ENCODE data around the gene CYP2A13. TPM values are rescaled to one million over a fixed set of nuclear protein-coding genes. Genes with fewer than 3 reads are reported as not detected.

The CYP2A13 gene
- total and polyA plus RNA-seq, 2 experiments from 2014 or later: not detected

- H3K4me3 ChIP-seq: no peak overlapping the region
- no peak overlapping the region for H3K27ac ChIP-seq
- 0 out of 2 replicates have a peak, but pooled peaks cover 8% of the 10 kb centered on the region for H3K27me3 ChIP-seq (replicated peaks; ENCODE audit: insufficient read depth)
- no peak for DNase-seq
- H3K36me3 ChIP-seq (ENCODE audit: low read depth): no peaks in the 10 kb centered on the region
- TF ChIP-seq EZH2phosphoT487 (IDR thresholded peaks at IDR 0.05; ENCODE audit: insufficient read depth, low read depth) (no peak), EZH2 (IDR thresholded peaks at IDR 0.05; ENCODE audit: insufficient read depth, poor library complexity, severe bottlenecking) (no peak)
- no peaks in the 10 kb centered on the region for H3K79me2 ChIP-seq (ENCODE audit: insufficient read depth)
- H4K20me1 ChIP-seq (ENCODE audit: insufficient read depth): no peaks in the 10 kb centered on the region
- H3K9ac ChIP-seq: no peak overlapping the region
- no peaks in the 10 kb centered on the region for H3K4me1 ChIP-seq (ENCODE audit: insufficient read depth)
- in situ Hi-C loops (cut with MboI): no loop called here
- H3K4me2 ChIP-seq (ENCODE audit: unreplicated experiment): no peak overlapping the region
- WGBS, 2 experiments (ENCODE audit: low coverage in 1 of 2, low lambda C conversion rate in 2 of 2, missing lambda C conversion rate in 2 of 2): 27 to 30% methylated on average over 3 of the region's 3 CpGs
- no peaks in the 10 kb centered on the region for H3K9me3 ChIP-seq (ENCODE audit: low read depth)
- H3K9me2 ChIP-seq (ENCODE audit: insufficient read depth): no peaks in the 10 kb centered on the region
- H3F3A ChIP-seq (ENCODE audit: insufficient read depth): no peaks in the 10 kb centered on the region
- H2AFZ ChIP-seq: no peak overlapping the region
Measured at GRCh38 chr19:41106177-41106576, 17.9 kb downstream of the CYP2A13 start.

GRCh38 chr19:41111296-41111695 lies 23.0 kb downstream of the CYP2A13 start:
- no peaks in the 10 kb centered on the region for H3K9me2 ChIP-seq (ENCODE audit: insufficient read depth)
- H2AFZ ChIP-seq: no peak overlapping the region
- no peak overlapping the region for H3K27ac ChIP-seq
- no peak for DNase-seq
- H3K4me2 ChIP-seq (ENCODE audit: unreplicated experiment): no peak overlapping the region
- H4K20me1 ChIP-seq (ENCODE audit: insufficient read depth): no peaks in the 10 kb centered on the region
- H3F3A ChIP-seq (ENCODE audit: insufficient read depth): no peaks in the 10 kb centered on the region
- in situ Hi-C loops (cut with MboI): no loop called here
- H3K4me1 ChIP-seq (ENCODE audit: insufficient read depth): no peaks in the 10 kb centered on the region
- TF ChIP-seq EZH2 (IDR thresholded peaks at IDR 0.05; ENCODE audit: insufficient read depth, poor library complexity, severe bottlenecking) (no peak), EZH2phosphoT487 (IDR thresholded peaks at IDR 0.05; ENCODE audit: insufficient read depth, low read depth) (no peak)
- H3K79me2 ChIP-seq (ENCODE audit: insufficient read depth): no peaks in the 10 kb centered on the region
- H3K9ac ChIP-seq: no peak overlapping the region
- 47 to 48% methylated on average over 9 of the region's 9 CpGs for WGBS, 2 experiments (ENCODE audit: low coverage in 1 of 2, low lambda C conversion rate in 2 of 2, missing lambda C conversion rate in 2 of 2)
- H3K4me3 ChIP-seq: no peak overlapping the region
- H3K36me3 ChIP-seq (ENCODE audit: low read depth): no peaks in the 10 kb centered on the region
- H3K9me3 ChIP-seq (ENCODE audit: low read depth): no peaks in the 10 kb centered on the region
- H3K27me3 ChIP-seq (replicated peaks; ENCODE audit: insufficient read depth): 0 out of 2 replicates have a peak, but pooled peaks cover 20% of the 10 kb centered on the region

GRCh38 chr19:41111750-41112295 lies 23.6 kb downstream of the CYP2A13 start:
- no peak for DNase-seq
- Histone ChIP-seq H3K79me2 (ENCODE audit: insufficient read depth) (no peaks in the 10 kb centered on the region), H3K36me3 (ENCODE audit: low read depth) (no peaks in the 10 kb centered on the region), H3K27me3 (replicated peaks; ENCODE audit: insufficient read depth) (0 out of 2 replicates have a peak, but pooled peaks cover 20% of the 10 kb centered on the region), H3K9me2 (ENCODE audit: insufficient read depth) (no peaks in the 10 kb centered on the region), H3K4me3 (no peak overlapping the region), H3K4me2 (ENCODE audit: unreplicated experiment) (no peak overlapping the region), H2AFZ (no peak overlapping the region), H3K9ac (no peak overlapping the region), H3K9me3 (ENCODE audit: low read depth) (no peaks in the 10 kb centered on the region), H3K4me1 (ENCODE audit: insufficient read depth) (no peaks in the 10 kb centered on the region), H4K20me1 (ENCODE audit: insufficient read depth) (no peaks in the 10 kb centered on the region), H3F3A (ENCODE audit: insufficient read depth) (no peaks in the 10 kb centered on the region), H3K27ac (no peak overlapping the region)
- no peak for TF ChIP-seq EZH2phosphoT487 (IDR thresholded peaks at IDR 0.05; ENCODE audit: insufficient read depth, low read depth)
- TF ChIP-seq EZH2 (IDR thresholded peaks at IDR 0.05; ENCODE audit: insufficient read depth, poor library complexity, severe bottlenecking): no peak
- WGBS, 2 experiments (ENCODE audit: low coverage in 1 of 2, low lambda C conversion rate in 2 of 2, missing lambda C conversion rate in 2 of 2): 50 to 52% methylated on average over 5 of the region's 5 CpGs
- in situ Hi-C loops (cut with MboI): no loop called here

GRCh38 chr19:41112728-41113290 lies 24.6 kb downstream of the CYP2A13 start:
- Histone ChIP-seq H3K4me2 (ENCODE audit: unreplicated experiment) (no peak overlapping the region), H3K4me3 (no peak overlapping the region), H3K4me1 (ENCODE audit: insufficient read depth) (no peaks in the 10 kb centered on the region), H3K9ac (no peak overlapping the region), H3K27me3 (replicated peaks; ENCODE audit: insufficient read depth) (0 out of 2 replicates have a peak, but pooled peaks cover 20% of the 10 kb centered on the region), H4K20me1 (ENCODE audit: insufficient read depth) (no peaks in the 10 kb centered on the region), H3K27ac (no peak overlapping the region), H3K9me3 (ENCODE audit: low read depth) (no peaks in the 10 kb centered on the region), H3K9me2 (ENCODE audit: insufficient read depth) (no peaks in the 10 kb centered on the region), H2AFZ (no peak overlapping the region), H3K79me2 (ENCODE audit: insufficient read depth) (no peaks in the 10 kb centered on the region), H3F3A (ENCODE audit: insufficient read depth) (no peaks in the 10 kb centered on the region), H3K36me3 (ENCODE audit: low read depth) (no peaks in the 10 kb centered on the region)
- in situ Hi-C loops (cut with MboI): no loop called here
- 38 to 39% methylated on average over 6 to 7 of the region's 7 CpGs for WGBS, 2 experiments (ENCODE audit: low coverage in 1 of 2, low lambda C conversion rate in 2 of 2, missing lambda C conversion rate in 2 of 2)
- no peak for DNase-seq
- TF ChIP-seq EZH2 (IDR thresholded peaks at IDR 0.05; ENCODE audit: insufficient read depth, poor library complexity, severe bottlenecking) (no peak), EZH2phosphoT487 (IDR thresholded peaks at IDR 0.05; ENCODE audit: insufficient read depth, low read depth) (no peak)
